COLO829 (cell line): ENCODE measurements around the gene DDX59.
"Not testable (repeated sequence)": the region's sequence is repeated elsewhere in the genome, so short reads cannot be mapped to it uniquely, and the experiment has no call there.

ENCODE experiments used
- DNase-seq: peaks from one replicate; pipeline ENCODE4 v3.0.0; 2012; ENCODE audit warnings: low spot score

DDX59 gene

DNA sequence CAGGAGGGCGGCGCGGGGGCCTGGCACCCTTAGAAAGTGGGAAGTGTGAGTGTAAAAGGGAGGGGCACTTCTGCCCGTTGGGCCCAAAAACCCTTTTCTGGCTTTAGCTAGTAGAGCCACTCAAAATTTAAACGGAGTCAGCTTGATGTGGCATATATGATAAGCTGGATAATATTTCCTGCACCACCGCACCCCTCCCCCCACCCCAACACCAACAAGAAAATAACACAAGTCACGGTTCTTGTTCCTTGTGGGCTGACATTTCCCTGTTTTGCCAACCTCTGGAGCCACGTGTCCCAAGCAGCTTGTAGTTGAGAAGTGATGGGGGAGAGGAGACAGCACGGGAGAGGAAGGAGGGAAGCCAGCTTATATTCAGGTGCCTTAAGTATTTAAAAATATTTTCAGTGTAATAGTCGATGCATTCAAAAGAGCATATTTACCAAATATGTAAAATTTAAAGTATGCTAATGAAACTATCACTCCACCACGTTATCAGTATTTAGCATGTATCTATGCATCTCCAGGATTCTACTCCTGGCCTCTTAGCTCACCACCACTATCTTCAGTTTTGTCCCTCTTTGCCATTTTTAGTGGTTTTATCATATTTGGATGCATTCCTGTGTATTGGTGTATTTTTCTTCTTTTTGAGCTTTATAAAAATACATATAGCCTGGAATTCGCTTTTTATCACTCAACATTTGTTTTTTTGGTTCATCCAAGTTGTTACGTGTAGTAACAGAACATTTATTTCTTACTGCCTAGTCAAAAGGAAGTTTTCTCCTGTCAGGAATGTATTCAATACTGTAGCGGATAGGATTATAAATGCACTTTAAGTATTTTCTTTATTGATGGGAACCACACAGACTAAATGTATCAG is 773 bp upstream of the DDX59 start:
- peak; percentile 72 for DNase-seq

DNA sequence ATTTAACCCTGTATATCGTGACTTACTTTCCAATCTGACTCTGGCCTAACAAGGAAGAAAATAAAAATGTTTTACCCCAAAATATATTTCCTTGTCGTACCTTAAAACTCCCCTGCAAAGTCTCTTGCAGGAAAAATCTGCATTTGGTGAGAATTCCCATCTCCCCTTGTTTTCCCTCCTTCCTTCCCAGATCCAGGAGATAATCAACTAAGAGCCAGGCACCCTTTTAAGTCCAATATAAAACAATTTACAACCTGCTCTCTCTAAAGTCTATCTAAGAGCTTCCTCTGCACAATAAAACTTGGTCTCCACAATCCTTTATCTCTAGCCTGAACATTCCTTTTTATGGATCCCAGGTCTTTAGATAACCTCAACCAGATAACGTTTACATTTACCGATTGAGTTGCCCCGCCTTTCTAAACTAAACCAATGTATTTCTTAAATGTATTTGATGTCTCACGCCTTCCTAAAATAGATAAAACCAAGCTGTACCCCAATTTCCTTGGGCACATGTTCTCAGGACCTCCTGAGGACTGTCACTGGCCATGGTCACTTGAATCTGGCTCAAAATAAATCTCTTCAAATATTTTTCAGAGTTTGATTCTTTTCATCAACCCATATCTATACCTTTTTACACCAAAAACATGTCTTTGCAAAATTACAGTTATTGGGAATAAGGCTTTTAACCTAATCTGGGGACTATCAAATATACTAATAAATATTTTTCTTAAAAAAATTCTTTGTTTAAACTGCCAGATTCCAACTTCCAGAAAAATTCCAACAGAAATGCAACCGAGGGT is 993 bp downstream of the DDX59 start:
- DNase-seq, result no peak

DNA sequence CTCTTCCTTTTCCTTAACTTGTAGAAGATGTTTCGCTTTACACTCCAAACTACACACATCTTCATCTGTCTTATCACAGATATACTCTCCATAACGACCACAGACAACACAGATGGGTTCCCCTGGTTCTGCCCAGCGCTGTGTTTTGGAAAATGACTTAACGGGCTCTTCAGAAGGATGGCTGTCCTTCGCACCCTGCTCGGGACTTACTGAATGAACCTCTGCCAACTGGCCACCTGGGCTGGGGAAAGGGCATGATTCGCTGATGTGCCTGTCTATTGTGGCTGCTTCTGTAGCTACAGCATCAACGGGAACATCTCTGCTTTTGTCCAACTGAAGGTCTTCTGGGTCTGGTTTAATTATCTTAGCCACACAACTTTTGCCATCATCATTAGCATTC is 3.4 kb downstream of the DDX59 start:
- no peak for DNase-seq

DNA sequence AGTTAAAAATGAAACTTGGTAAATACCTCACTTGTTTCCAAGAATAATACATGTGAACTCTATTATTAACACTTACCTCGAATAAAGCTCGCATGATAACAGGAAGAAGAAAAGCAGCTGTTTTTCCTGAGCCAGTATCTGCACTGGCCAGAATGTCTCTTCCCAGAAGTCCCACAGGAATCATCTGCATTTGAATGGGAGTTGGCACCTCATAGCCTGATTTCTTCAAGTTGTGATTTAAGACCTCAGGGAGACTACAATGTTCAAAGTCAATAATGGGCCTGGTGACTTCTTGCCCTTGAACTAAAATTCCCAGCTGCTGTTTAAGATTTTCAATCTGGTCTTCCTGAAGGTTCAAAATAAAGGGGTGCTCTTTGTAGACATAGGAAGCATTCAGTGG is 3.8 kb downstream of the DDX59 start:
- no peak for DNase-seq

DNA sequence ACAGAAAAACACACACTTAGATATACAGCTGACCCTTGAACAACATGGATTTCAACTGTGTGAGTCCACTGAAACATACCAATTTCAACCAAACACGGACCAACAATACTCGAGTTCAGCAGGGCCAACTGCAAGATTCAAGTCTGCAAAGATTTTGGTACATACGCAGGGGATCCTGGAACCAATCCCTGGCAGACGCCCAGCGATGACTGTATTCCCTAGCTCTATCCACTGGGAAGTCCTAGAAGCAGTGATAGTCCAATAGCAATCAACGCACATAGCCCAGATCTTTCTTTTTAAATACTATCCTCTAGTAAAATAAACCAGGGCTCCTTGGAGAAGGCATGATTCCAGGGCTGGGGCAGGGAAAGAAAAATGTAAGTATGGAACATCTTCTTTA is 9.0 kb downstream of the DDX59 start:
- DNase-seq, result no peak

DNA sequence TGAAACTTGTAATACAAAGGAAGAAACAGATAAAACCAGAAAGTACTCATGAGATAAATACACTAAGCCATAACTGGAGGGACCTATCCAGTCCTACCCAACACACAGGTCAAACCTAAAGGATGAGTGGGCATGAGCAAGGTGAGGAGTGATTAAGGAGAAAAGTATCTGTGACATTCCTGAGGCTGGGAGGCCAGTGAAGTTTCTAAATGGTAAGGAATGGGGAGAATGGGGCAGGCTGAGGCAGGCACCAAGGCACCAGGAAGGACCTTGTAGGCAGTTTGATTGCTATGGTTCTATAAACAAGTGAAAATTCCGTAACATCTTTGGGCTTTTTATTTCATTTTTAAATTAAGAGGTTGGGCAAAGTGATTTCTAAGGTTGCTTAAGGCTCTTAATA is 10.4 kb downstream of the DDX59 start:
- DNase-seq, result no peak

DNA sequence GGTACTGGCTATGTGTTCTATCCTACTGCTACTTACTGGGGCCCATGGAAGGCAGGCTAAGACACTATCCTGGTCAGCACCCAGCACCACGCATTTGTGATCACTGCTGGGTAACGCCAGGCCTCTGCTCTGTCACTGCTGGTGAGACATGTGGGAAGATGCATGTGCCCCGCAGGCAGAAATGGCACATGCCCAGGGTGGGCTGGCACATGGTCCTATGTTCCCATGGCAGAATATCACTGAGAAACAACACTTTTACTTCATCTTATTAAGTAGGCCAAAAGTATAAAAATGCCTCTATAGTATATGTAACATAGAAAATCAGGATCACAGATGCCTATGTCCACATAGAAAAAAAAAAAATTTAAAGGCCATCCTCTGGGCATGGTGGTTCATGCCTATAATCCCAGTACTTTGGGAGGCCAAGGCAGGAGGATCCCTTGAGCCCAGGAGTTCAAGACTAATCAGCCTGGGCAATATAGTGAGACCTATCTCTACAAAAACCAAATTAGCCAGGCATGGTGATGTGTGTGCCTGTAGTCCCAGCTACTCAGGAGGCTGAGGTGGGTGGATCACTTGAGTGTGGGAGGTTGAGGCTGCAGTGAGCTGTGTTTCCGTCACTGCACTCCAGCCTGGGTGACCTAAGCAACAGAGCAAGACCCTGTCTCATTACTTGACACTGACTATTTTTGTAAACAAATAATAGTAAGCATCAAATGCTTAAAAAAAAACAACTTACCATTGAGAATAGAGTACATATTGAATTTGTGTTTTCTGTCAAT is 11.5 kb downstream of the DDX59 start:
- no peak for DNase-seq

DNA sequence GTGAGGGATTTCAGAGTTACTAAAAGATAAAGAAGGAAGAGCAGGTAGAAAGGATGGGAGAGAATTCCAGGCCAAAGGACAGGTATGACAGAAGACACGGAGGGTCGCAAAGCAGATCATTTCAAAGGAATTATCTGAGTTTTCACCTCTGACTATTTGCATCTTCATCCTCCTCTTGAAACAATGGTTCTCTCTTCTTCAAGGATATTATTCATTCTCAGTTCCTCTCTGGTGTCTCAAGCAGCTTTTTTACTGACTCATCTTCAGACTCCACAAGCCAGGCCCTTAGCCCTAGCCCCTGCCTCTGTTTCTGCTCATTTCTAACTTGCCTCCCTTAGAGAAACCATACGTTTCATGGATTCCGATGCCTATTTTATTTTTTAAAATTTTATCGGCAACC is 15.0 kb downstream of the DDX59 start:
- no peak for DNase-seq

DNA sequence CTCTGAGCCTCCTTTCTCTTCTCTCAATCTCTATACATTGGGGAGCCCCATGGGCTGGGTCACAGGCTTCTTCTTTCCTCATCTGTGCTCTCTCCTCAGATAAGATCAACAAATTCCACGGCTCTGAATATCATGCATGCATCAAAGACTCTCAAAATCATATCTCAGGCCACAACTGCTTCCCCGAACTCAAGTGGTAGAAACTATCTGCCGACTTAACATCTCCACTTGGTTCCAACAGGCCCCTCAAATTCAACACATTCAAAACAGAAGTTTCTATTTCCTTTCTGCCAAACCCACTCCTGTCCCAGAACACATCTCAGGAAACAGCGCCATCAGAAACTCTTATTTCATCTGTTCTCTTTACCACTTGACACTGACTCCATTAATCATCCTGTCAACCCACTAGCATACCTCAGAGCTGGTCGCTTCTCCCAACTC is 16.7 kb downstream of the DDX59 start:
- DNase-seq, result no peak

DNA sequence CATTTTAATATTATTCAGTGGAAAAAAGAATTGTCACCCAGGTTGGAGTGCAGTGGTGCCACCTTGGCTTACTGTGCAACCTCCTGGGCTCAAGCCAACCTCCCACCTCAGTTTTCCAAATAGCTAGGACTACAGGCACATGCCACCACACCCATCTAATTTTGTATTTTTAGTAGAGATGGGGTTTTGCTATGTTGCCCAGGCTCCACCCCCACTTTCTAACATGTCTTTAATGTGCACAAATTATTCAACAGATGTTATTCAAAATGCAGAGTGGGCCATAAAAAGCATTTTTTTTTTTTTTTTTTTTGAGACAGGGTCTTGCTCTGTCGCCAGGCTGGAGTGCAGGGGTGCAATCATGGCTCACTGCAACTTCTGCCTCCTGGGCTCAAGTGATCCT is 17.3 kb downstream of the DDX59 start:
- DNase-seq, result no peak

DNA sequence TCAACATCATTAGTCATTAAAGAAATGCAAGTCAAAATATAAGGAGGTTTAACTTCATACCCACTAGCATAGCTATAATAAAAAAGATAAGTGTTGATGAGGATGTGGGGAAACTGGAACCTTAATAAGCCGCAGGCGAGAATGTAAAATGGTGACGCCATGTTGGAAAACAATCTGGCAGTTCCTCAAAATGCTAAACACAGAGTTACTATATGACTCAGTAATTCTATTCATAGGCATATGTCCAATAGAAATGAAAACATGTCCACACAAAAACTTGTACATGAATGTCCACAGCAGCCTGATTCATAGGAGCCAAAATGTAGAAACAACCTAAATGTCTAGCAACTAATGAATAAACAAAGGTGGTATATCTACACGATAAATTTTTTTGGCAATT is 23.2 kb downstream of the DDX59 start:
- DNase-seq, result no peak

DNA sequence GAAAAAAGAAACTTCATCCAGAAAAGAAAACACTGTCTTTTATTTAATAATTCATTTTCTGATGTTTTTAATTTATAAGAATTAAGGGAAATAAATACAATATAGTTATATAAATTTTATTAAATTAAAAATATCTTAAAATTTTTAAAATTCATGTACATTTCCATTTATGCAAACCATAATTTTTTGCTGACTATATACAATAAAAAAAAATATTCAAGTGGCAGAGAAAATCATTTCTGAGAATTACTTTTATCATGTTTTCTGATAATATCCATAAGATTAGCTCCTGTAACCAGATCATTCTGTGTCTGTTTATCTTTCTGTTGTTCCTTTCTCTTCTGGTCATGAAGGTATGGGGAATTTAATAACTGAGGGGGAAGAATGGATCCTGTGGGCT is 25.7 kb downstream of the DDX59 start:
- DNase-seq, result no peak

DNA sequence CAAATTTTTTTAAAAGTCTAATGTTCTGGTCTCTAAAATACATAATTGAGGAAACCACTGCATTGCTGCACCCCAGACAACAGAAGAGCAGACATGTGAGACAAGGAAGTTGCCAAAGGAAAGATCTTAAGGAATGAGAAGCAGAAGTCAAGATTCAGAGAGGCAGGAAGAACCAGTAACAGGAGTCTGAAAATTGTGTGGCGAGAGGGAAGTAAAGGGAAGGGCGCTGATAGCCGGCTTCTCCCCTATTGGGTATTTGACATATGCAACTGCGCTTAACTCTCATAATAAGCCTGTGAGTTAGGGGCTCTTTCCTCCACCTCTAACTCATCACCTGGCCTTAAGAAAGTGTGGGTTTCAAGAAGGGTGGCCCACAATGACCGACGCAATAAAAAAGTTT is 27.2 kb downstream of the DDX59 start:
- no peak for DNase-seq

DNA sequence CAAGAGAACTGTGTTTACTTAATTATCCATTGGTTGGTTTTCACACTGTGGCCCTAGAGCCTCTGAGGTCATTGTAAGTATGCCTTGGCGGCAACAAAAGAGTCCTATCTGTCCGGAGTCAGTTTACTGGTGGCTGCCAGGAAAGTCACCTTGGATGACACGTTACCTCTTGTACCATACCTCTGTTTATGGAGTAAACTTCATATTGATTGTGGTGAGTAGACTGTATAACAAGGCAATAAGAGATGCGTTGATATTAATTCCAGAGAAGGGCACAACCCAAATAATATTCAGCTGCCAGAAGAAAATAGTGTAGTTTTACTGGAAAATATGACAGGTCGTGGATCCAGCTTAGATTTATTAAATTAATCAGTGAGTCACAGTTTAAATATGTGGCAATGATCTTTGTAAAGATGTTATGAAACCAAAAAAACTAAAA is 28.7 kb downstream of the DDX59 start:
- DNase-seq, result no peak

DNA sequence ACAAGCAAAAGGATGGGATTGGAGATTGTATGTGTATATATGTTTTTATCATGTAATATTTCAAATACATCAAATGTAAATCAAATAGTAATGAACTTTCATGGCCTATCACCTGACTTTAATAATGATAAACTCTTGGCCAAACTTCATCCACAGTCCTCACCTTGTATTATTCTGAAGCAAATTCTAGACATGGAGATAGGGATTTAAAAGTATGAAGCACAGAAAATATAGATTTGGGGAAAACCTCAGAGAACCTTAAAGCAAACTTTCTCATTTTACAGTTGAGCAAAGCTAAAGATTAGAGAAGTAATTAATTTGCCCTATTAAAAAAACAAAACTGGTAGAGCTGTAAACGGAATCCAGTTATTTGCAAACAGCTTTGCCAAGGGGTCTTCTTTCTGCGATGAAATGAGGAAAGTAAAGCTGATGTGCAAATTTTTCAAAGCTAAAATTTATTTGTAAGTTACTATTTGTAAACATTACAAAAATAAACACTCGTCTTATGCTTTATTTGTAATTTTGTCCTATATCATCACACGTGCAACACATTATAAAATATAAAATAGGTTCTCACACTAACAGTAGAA is 29.2 kb downstream of the DDX59 start:
- DNase-seq, result no peak

DNA sequence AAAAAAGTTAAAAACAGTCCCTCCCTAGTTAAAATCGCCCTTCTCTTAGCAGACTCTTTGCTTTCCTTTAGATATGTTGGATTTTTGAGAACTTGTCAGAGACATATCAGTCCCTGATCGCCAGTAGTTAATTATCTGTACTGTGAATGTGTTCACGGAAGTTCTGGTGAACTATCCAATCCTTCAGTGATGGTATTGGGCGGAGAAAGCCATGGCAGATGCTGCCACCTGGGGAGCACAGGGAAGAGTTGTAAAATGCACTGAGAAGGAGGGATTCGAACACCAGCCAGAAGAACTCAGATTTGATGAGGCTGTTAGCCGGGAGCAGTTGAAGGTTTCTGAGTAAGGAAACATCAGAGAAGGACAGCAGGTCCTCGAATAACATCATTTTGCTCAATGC is 31.6 kb downstream of the DDX59 start:
- DNase-seq, result no peak

DNA sequence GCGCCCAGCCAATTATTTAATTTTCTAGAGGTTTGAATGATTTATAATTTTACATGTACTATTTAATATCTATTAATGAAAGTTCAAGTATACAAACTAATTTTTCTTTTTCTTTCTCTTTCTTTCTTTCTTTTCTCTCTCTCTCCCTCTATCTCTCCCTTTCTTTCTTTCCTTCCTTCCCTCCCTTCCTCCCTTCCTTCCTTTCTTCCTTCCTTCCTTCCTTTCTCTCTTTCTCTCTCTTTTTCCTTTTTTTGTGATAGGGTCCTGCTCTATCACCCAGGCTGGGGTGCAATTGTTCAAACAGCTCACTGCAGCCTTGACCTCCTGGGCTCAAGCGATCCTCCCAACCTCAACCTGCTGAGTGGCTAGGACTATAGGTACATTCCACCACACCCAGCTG is 33.0 kb downstream of the DDX59 start:
- no peak for DNase-seq

DNA sequence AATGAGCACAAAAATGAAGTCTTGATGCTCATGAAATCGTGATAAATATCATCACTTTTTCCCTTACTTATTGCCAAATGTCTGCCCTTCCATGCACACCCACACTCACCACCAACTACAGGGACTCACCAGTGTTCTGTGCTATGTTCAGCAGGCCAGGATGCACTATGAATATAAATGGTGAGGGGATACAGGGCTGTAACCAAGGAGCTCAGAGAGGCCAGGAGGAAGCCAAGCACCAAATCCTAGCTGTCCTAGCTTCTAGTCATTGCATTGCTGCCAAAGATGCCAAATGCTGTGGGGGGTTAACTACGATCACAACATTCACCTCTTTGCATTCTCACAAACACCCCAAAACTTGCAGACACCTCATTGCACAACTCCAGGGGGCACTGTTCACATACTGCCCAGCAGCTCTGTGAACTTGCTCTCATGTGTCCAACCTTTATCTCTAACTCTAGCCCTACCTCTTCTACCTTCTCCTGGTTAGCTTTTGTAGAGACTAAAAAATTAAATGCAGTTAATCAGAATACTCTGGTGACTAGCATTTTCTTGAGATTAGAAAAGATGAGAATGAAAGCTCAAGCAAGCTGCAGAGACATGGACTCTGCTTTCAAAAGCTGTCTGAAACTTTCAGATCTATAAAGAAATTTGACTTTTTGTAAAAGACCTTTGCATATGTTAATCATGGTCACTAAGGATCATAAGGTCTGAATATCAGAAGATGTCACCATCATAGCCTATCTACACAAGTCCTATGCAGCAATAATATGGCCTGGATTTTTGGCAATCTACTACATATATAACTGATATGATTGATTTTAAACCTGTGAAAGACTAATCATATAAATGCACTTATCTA is 35.2 kb downstream of the DDX59 start:
- no peak for DNase-seq

DNA sequence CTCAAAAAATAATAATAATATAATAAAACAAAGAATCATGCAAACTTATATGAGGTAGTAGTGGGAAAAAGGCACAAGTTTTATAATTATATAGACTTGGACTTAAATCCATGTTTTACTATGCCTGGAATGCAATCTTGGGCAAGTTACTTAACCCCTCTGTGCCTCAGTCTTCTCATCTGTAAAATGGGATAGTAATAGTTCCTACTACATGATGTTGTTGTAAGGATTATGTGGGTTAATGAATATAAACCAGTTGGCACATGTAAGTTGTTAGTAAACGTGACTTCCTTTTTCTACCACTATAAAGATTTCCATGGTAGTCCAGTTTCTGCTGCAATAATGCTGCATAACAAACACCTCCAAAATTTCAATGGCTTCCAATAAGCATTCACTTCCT is 38.3 kb downstream of the DDX59 start:
- no peak for DNase-seq

DNA sequence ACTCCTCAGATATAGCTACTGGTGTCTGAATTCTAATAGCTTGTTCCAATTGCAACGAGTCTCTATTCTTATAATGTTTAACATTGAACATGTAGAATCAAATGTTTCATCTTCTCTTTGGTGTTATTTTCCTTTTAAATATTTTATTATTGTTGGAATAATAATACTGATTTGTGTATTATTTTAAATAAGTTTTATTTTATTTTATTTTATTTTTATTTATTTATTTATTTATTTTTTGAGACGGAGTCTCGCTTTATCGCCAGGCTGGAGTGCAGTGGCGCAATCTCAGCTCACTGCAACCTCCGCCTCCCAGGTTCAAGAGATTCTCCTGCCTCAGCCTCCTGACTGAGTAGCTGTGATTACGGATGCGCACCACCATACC is 39.2 kb downstream of the DDX59 start:
- DNase-seq, result not testable (repeated sequence)

DNA sequence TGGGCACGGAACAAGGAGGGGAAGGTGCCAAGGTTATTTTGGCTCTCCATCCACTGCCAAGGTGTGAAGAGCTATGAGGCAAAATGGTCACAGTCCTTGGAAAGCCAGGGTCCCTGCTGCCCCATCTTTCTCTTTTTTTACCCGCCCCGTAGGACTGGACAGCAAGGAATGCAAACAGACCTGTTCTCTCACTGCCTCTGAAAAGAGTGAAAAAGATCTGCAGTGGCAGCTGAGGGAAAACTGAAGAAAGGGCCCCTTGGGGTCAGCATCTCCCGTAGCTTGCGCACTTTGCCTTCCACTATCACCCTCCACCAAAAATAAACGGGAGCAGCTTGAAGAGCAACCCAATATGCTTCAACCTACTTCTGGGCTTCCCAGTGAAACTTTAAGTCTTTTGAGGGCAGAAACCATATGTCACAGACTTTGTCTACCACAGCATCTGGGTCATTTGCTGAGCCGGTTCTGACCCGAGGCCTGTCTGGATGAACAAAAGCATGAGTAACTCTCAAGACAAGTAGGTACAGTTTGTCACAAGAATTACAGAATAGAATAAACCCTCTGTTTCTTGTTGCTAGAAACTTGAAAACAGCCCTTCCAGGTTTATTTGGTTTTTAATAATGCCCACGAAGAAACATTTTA is 39.7 kb downstream of the DDX59 start:
- DNase-seq, result no peak
